Measurements from ENCODE around the gene ITIH5. TPM values are rescaled to one million over a fixed set of nuclear protein-coding genes. Genes with fewer than 3 reads are reported as not detected.

The ITIH5 gene
- polyA plus RNA-seq, 1 experiment, result 10.3 TPM

GRCh38 chr10:7533657-7534479, 132.9 kb downstream of the ITIH5 start:
- Histone ChIP-seq H3K36me3 (ENCODE audit: control insufficient read depth, insufficient read depth, low read length) (no peaks in the 10 kb centered on the region), H3K27me3 (ENCODE audit: control insufficient read depth, insufficient read depth, low read length) (no peaks in the 10 kb centered on the region), H3K4me3 (ENCODE audit: low read depth, low read length) (no peak overlapping the region)
- ChIA-PET POLR2A (no interaction called here), CTCF (interaction anchor here (1.0 to 10.1 kb wide), 4 partner anchors 8 to 153 kb away, joined by 3 to 164 read pairs (median 4); no protein-coding TSS in a partner anchor)
- no peak for DNase-seq (ENCODE audit: low read depth)
- TF ChIP-seq, protein P1, sequence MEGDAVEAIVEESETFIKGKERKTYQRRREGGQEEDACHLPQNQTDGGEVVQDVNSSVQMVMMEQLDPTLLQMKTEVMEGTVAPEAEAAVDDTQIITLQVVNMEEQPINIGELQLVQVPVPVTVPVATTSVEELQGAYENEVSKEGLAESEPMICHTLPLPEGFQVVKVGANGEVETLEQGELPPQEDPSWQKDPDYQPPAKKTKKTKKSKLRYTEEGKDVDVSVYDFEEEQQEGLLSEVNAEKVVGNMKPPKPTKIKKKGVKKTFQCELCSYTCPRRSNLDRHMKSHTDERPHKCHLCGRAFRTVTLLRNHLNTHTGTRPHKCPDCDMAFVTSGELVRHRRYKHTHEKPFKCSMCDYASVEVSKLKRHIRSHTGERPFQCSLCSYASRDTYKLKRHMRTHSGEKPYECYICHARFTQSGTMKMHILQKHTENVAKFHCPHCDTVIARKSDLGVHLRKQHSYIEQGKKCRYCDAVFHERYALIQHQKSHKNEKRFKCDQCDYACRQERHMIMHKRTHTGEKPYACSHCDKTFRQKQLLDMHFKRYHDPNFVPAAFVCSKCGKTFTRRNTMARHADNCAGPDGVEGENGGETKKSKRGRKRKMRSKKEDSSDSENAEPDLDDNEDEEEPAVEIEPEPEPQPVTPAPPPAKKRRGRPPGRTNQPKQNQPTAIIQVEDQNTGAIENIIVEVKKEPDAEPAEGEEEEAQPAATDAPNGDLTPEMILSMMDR (IDR thresholded peaks at IDR 0.05; ENCODE audit: insufficient read depth, low read depth, low read length), result no peak

- no peaks in the 10 kb centered on the region for H3K27me3 ChIP-seq (ENCODE audit: control insufficient read depth, insufficient read depth, low read length)
- ChIA-PET POLR2A (no interaction called here), CTCF (interaction anchor here (0.5 to 10.1 kb wide), 3 partner anchors 11 to 1949 kb away, joined by 3 to 164 read pairs (median 3); no protein-coding TSS in a partner anchor)
- TF ChIP-seq, protein P1 (IDR thresholded peaks at IDR 0.05; ENCODE audit: insufficient read depth, low read depth, low read length), result no peak
- no peaks in the 10 kb centered on the region for H3K36me3 ChIP-seq (ENCODE audit: control insufficient read depth, insufficient read depth, low read length)
- H3K4me3 ChIP-seq (ENCODE audit: low read depth, low read length), result no peak overlapping the region
- DNase-seq (ENCODE audit: low read depth), result no peak
Measured at GRCh38 chr10:7532723-7533498, 133.9 kb downstream of the ITIH5 start.

- Histone ChIP-seq H3K27me3 (ENCODE audit: control insufficient read depth, insufficient read depth, low read length) (no peaks in the 10 kb centered on the region), H3K36me3 (ENCODE audit: control insufficient read depth, insufficient read depth, low read length) (no peaks in the 10 kb centered on the region), H3K4me3 (ENCODE audit: low read depth, low read length) (no peak overlapping the region)
- CTCF ChIA-PET, result interaction anchor here (0.6 to 10.1 kb wide), 6 partner anchors 19 to 1773 kb away, joined by 3 to 164 read pairs (median 3); no protein-coding TSS in a partner anchor
- POLR2A ChIA-PET, result interaction anchor here (0.6 kb wide), 1 partner anchor 9 kb away, joined by 3 read pairs; no protein-coding TSS in a partner anchor
- DNase-seq (ENCODE audit: low read depth), result no peak
- TF ChIP-seq, protein P1 (IDR thresholded peaks at IDR 0.05; ENCODE audit: insufficient read depth, low read depth, low read length), result peak; percentile 40
Measured at GRCh38 chr10:7529638-7530037, 137.1 kb downstream of the ITIH5 start.

- TF ChIP-seq, protein P1 (IDR thresholded peaks at IDR 0.05; ENCODE audit: insufficient read depth, low read depth, low read length), result no peak
- no peaks in the 10 kb centered on the region for H3K27me3 ChIP-seq (ENCODE audit: control insufficient read depth, insufficient read depth, low read length)
- ChIA-PET CTCF (interaction anchor here (0.9 to 10.1 kb wide), 2 partner anchors 10 to 159 kb away, joined by 3 to 164 read pairs; no protein-coding TSS in a partner anchor), POLR2A (no interaction called here)
- H3K36me3 ChIP-seq (ENCODE audit: control insufficient read depth, insufficient read depth, low read length), result no peaks in the 10 kb centered on the region
- H3K4me3 ChIP-seq (ENCODE audit: low read depth, low read length), result no peak overlapping the region
- DNase-seq (ENCODE audit: low read depth), result no peak
Measured at GRCh38 chr10:7527468-7527867, 139.3 kb downstream of the ITIH5 start.

DNA sequence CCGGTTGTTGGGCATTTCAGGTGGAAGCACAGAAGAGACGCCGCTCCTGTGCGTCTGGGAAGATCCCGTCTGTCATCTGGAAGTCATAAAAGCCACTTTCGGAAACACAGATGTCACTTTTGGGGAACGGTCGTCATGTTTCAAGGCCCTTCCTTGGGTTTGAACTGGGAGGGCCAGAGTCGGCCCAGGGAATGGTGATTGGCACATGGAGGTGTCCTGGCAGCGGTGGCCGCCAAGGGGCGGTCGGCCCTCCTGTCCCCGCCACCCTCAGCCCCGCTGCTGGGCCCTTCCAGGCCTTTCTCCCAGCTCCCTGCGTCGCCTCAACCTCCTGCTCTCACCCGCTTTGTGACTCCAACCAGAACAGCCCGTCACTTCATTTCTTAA, 140.8 kb downstream of the ITIH5 start:
- no peaks in the 10 kb centered on the region for H3K27me3 ChIP-seq (ENCODE audit: control insufficient read depth, insufficient read depth, low read length)
- peak overlapping the region; percentile 12; the same call in 1 of the 2 replicates for H3K4me3 ChIP-seq (ENCODE audit: low read depth, low read length)
- POLR2A ChIA-PET, result interaction anchor here (1.0 kb wide), 1 partner anchor 161 kb away, joined by 6 read pairs; no protein-coding TSS in a partner anchor
- CTCF ChIA-PET, result interaction anchor here (0.6 to 5.3 kb wide), 29 partner anchors 8 to 1790 kb away, joined by 3 to 158 read pairs (median 4); partner anchors contain the start of gene TAF3
- H3K36me3 ChIP-seq (ENCODE audit: control insufficient read depth, insufficient read depth, low read length), result no peaks in the 10 kb centered on the region
- TF ChIP-seq, protein P1 (IDR thresholded peaks at IDR 0.05; ENCODE audit: insufficient read depth, low read depth, low read length), result peak; percentile 9; the same call in 1 of the 2 replicates
- DNase-seq (ENCODE audit: low read depth), result no peak

Measured in BJ (cell line).